WI38 (cell line): ENCODE data around the gene TMEM82.

Experiments
- H3K4me3 ChIP-seq: 2 replicates; pipeline ENCODE4 v1.5.1; 2011; ENCODE audit warnings: low read depth, mild to moderate bottlenecking, control low read depth, low read length
- CTCF ChIP-seq: IDR thresholded peaks from 2 replicates; pipeline ENCODE4 v1.5.1; 2012; ENCODE audit warnings: low read depth, mild to moderate bottlenecking, control low read depth, low read length

TMEM82 gene

DNA sequence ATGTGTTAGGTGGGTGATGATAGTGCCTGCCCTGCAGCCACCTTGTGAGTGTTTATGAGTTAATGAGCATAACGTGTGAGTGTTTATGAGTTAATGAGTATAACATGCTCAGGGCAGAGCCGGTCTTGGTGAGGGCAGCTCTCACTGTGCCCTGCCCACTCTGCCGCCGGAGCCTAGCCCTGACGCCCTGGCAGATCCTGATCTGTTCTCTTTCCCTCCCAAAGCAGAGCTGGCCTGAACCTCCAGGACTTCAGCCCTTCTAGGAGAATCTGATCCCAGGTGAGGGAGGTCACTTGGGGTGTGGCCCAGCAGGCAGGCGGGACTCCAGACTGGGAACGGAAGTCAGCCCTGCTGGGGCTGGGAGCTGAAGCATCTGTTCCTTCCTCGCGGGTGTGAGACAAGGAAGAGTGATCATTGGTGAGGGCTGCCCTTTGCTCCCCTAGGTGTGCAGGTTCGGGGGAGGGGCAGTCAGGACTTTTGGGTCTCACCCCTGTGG, 22.0 kb downstream of the TMEM82 start:
- TF ChIP-seq CTCF, result no peak

GRCh38 chr1:15764890-15765289, 22.6 kb downstream of the TMEM82 start:
- TF ChIP-seq CTCF, result no peak
- H3K4me3 ChIP-seq, result no peak overlapping the region

More for the DNA sequence above, 22.0 kb downstream of the TMEM82 start:
- H3K4me3 ChIP-seq, result no peak overlapping the region

DNA sequence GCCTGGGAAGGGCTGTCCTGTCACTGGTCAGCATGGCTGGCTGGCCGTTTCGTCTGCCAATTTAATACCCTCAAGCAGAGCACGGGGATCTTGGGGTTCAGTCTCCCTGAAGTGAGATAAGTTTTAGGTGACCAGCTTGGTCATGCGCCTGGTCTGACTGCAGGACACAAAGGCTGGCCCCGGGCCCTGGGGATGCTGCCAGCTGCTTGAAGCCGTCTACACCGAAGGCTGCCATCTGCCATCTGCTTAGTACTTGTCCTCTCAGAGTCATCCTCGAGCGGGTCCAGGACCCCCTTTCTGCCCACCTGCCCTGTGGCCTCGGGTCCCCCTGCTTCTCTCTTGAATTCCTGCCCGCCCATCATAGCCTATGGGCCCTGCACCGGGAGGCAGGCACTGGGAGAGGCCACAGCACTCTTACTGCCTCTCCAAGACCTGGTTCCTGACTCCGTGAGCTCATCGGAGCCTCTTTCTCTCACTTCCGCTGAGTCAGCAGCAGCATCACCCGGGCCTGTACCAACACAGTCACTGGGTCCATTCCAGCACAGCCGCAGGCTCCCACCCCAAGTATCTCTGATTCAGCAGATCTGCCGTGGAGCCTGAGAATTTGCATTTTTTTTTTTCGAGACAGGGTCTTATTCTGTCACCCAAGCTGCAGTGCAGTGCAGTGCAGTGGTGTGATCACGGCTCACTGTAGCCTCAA, 23.3 kb downstream of the TMEM82 start:
- TF ChIP-seq CTCF, result no peak
- H3K4me3 ChIP-seq, result no peak overlapping the region

- no peak for TF ChIP-seq CTCF
- no peak overlapping the region for H3K4me3 ChIP-seq
These were observed 25.6 kb downstream of the TMEM82 start for GRCh38 chr1:15767941-15768340.

- no peak overlapping the region for H3K4me3 ChIP-seq
- TF ChIP-seq CTCF, result no peak
These were observed 26.1 kb downstream of the TMEM82 start for GRCh38 chr1:15768388-15768787.

GRCh38 chr1:15770313-15770962, 28.1 kb downstream of the TMEM82 start:
- TF ChIP-seq CTCF, result no peak

DNA sequence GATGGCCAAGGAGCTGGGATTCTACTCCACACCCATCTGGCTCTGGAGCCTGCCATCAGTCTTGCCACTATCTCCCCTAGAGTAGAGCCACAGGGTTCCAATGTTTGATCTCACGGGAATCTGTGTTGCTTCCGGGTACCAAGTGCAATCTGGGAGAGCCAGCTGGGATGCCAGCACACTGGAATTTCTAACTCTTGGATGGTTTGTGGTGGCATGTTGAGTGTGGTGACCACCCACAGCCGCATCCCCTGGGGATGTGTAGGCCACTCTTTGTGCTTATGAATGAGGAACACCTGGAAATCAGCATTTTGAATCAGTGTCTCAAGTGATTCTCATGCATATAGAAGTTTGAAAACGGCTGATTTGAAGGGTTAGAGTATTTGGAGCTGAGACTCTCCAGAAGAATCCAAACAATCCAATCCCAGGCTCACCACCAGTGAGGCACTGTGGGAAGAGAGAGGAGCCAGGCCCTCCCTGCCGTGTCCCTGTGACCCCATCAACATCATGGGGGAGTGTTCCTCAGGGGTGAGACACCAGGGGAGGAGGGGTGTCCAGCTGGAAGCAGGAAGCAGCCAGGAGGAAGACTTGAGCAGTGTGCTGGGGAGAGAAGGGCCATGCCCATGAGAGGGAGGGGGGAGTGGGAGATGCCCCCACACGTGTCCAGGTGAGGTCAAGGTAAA, 29.7 kb downstream of the TMEM82 start:
- no peak overlapping the region for H3K4me3 ChIP-seq
- TF ChIP-seq CTCF, result no peak

More at GRCh38 chr1:15770313-15770962, 28.1 kb downstream of the TMEM82 start:
- no peak overlapping the region for H3K4me3 ChIP-seq
